ENCODE data around the gene SLK. TPM values are rescaled to one million over a fixed set of nuclear protein-coding genes. Genes with fewer than 3 reads are reported as not detected.

Gene SLK
- total and polyA plus RNA-seq, 2 of the 4 experiments (the other 2 are of a cell fraction) = 8.1 to 21.5 TPM

DNA sequence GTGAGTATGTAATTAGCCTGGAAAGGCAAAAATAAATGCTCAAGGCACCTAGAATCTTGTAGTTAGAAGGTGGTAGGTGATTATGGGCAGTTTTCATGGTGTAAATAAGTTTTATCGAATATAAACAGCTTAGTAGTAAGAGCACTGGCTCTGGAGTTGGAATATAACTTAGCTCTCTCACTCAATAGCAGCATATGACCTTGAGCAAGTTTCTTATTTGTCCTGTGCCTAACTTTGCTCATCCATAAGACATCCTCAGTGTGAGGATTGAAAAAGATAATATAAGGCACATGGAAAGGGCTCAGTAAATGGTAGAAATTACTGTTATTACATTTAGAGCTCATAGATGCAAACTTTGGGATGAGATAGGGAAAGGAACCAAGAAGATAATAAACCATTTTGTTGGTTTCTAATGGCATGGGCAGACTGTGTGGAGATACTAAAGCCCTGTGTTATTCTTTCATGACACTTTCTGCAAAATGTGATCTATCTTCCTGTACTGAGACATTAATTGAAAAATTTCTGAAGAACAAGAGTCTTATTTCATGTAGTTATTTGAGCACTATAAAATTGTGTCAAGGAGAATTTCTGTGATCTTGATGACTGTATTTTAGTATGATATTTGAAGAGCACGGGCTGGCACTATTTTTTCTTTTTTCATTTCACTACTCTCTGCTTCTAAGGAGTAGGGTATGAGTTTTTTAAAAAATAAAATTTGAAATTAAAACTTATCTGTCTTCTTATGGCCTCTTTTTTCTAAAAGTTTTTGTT lies 3.1 kb downstream of the SLK start (continued):
- TF ChIP-seq, protein P1, sequence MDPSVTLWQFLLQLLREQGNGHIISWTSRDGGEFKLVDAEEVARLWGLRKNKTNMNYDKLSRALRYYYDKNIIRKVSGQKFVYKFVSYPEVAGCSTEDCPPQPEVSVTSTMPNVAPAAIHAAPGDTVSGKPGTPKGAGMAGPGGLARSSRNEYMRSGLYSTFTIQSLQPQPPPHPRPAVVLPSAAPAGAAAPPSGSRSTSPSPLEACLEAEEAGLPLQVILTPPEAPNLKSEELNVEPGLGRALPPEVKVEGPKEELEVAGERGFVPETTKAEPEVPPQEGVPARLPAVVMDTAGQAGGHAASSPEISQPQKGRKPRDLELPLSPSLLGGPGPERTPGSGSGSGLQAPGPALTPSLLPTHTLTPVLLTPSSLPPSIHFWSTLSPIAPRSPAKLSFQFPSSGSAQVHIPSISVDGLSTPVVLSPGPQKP (IDR thresholded peaks at IDR 0.05; ENCODE audit: borderline replicate concordance, low read depth, low read length) = no peak

DNA sequence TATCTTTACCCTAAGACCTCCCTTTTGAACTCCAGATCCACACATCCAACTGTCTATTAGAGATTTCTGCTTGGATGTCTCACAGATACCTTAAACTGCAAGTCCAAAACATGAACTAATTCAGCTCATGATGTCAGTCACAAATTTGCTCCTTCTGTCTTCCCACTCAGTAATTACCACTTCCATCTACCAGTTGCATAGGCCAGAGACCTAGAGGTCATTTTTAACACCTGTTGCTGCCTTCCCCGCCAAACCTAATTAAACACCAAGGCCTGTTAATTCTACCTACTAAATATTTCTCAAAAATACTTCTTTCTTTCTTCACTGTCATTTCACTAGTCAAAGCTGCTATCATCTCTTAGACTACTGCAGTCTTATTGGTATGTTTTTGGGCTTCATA lies 8.2 kb downstream of the SLK start:
- dilution Hi-C loops (cut with HindIII; ENCODE audit: low sequenced_read_pairs, unreplicated experiment) (no loop called here), intact Hi-C loops (cut with micrococcal nuclease) (no loop called here), in situ Hi-C loops (cut with MboI; ENCODE audit: low sequenced_read_pairs) (no loop called here)
- no peak overlapping the region for H3K14ac ChIP-seq (replicated peaks; ENCODE audit: low read depth, low read length)
- no peaks in the 10 kb centered on the region for H3K36me3 ChIP-seq (ENCODE audit: control insufficient read depth, insufficient read depth, low read length)
- no peak for ATAC-seq (ENCODE audit: low read depth)
- no peak overlapping the region for H4K91ac ChIP-seq (ENCODE audit: insufficient read depth, low read depth, low read length)
- H3K56ac ChIP-seq (ENCODE audit: extremely low read depth, insufficient read depth, low read length) = no peak overlapping the region
- H2AK9ac ChIP-seq (replicated peaks; ENCODE audit: low read depth, low read length, poor library complexity) = no peak overlapping the region
- no peak overlapping the region for H3K9ac ChIP-seq (ENCODE audit: low read depth, low read length)
- H3K4me2 ChIP-seq (ENCODE audit: low read depth, low read length) = no peak overlapping the region
- H2BK20ac ChIP-seq (ENCODE audit: low read depth, low read length) = no peak overlapping the region
- H2AFZ ChIP-seq (replicated peaks; ENCODE audit: low read length, poor library complexity) = no peak overlapping the region
- H3K4me3 ChIP-seq (ENCODE audit: insufficient read depth, low read depth, low read length) = no peak overlapping the region
- no peak overlapping the region for H2BK5ac ChIP-seq (ENCODE audit: low read depth, low read length, poor library complexity, severe bottlenecking)
- H3K27me3 ChIP-seq (ENCODE audit: control insufficient read depth, insufficient read depth, low read length) = no peaks in the 10 kb centered on the region
- no peak overlapping the region for H2BK15ac ChIP-seq (ENCODE audit: low read depth, low read length)
- H4K8ac ChIP-seq (ENCODE audit: low read depth in 2 of 2, low read length in 2 of 2) = no peak overlapping the region
- no peak overlapping the region for H3K18ac ChIP-seq (ENCODE audit: low read depth, low read length)
- H3K23ac ChIP-seq (ENCODE audit: low read depth, low read length) = no peak overlapping the region
- peaks cover 9 to 19% of the 10 kb centered on the region in 2 experiments for H3K79me1 ChIP-seq (ENCODE audit: low read depth in 1 of 2, low read length in 2 of 2)
- H3K9me3 ChIP-seq (ENCODE audit: control insufficient read depth, insufficient read depth, low read length) = no peaks in the 10 kb centered on the region
- DNase-seq = no peak
- no peak overlapping the region for H4K5ac ChIP-seq (ENCODE audit: low read depth, low read length)
- H4K20me1 ChIP-seq (ENCODE audit: insufficient read depth, low read length) = peaks cover 21% of the 10 kb centered on the region; the same call in 1 of the 2 replicates
- no peak overlapping the region for H3K4ac ChIP-seq (ENCODE audit: low read depth, low read length)
- no peak overlapping the region for H3K27ac ChIP-seq (ENCODE audit: insufficient read depth, low read length)
- no CpG with 5 or more reads among the region's 1 CpG for WGBS, 2 experiments (ENCODE audit: extremely low coverage in 2 of 2, insufficient read length in 1 of 2)
- TF ChIP-seq, protein P2, sequence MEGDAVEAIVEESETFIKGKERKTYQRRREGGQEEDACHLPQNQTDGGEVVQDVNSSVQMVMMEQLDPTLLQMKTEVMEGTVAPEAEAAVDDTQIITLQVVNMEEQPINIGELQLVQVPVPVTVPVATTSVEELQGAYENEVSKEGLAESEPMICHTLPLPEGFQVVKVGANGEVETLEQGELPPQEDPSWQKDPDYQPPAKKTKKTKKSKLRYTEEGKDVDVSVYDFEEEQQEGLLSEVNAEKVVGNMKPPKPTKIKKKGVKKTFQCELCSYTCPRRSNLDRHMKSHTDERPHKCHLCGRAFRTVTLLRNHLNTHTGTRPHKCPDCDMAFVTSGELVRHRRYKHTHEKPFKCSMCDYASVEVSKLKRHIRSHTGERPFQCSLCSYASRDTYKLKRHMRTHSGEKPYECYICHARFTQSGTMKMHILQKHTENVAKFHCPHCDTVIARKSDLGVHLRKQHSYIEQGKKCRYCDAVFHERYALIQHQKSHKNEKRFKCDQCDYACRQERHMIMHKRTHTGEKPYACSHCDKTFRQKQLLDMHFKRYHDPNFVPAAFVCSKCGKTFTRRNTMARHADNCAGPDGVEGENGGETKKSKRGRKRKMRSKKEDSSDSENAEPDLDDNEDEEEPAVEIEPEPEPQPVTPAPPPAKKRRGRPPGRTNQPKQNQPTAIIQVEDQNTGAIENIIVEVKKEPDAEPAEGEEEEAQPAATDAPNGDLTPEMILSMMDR (conservative IDR thresholded peaks at IDR 0.05; ENCODE audit: low read depth, low read length) = no peak
- TF ChIP-seq, protein P3, sequence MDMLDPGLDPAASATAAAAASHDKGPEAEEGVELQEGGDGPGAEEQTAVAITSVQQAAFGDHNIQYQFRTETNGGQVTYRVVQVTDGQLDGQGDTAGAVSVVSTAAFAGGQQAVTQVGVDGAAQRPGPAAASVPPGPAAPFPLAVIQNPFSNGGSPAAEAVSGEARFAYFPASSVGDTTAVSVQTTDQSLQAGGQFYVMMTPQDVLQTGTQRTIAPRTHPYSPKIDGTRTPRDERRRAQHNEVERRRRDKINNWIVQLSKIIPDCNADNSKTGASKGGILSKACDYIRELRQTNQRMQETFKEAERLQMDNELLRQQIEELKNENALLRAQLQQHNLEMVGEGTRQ (IDR thresholded peaks at IDR 0.05; ENCODE audit: low read depth, low read length) = no peak
- TF ChIP-seq RCOR1 (IDR thresholded peaks at IDR 0.05; ENCODE audit: insufficient replicate concordance, low read length) = no peak
- no peaks in the 10 kb centered on the region; the same call in 1 of the 2 replicates for H3K4me1 ChIP-seq (ENCODE audit: control insufficient read depth, insufficient read depth, low read length)
- H2AK5ac ChIP-seq (ENCODE audit: low read depth, low read length) = no peak overlapping the region
- ChIA-PET CTCF (no interaction called here), POLR2A (ENCODE audit: unreplicated experiment) (no interaction called here)
- no peak overlapping the region for H2BK120ac ChIP-seq (ENCODE audit: low read depth, low read length)
- H3K9me1 ChIP-seq (ENCODE audit: insufficient read depth, low read length) = peaks cover 4% of the 10 kb centered on the region; the same call in 1 of the 2 replicates
- no TSS peak for BruUV-seq (replicated peaks)

All from IMR-90 (cell line).